B cell (primary cell): ENCODE measurements around the gene CABP2.

Source experiments
- CTCF ChIP-seq: fragments of 200-600 bp; IDR thresholded peaks from one replicate; pipeline ENCODE4 v1.8.0; 2022; ENCODE audit warnings: antibody characterized with exemption, mild to moderate bottlenecking
- EZH2 ChIP-seq: IDR thresholded peaks from 2 replicates; pipeline ENCODE4 v1.6.1; 2012; ENCODE audit warnings: borderline replicate concordance, low read depth, mild to moderate bottlenecking, moderate library complexity, low read length; ENCODE audit not compliant: insufficient read depth, poor library complexity, severe bottlenecking

- no peak for TF ChIP-seq CTCF
- TF ChIP-seq EZH2: no peak
Measured at GRCh38 chr11:67522844-67523555, at the start of gene CABP2.
